IMR-90 (cell line): Measurements from ENCODE around the gene ZKSCAN5. TPM values are rescaled to one million over a fixed set of nuclear protein-coding genes. Genes with fewer than 3 reads are reported as not detected.

Experiments
- ATAC-seq: fragments of 200-7000 bp; cut with Tn5 transposase; 2 replicates; pipeline ENCODE4 v1.9.1; 2020; ENCODE audit warnings: low read depth, mild to moderate bottlenecking, moderate library complexity
- BruUV-seq: library from RNA; stranded (reverse); fragments of 400-500 nt; replicated peaks from 2 replicates; lab custom pipeline; 2021; lab: Mats Ljungman, UMichigan
- CTCF ChIA-PET: fragments of 300-600 bp; formaldehyde crosslinking; extraction: SDS; loops from one replicate; lab custom pipeline; 2021; ENCODE audit warnings: antibody characterized with exemption; lab: Yijun Ruan, JAX
- POLR2A ChIA-PET: fragments of 300-600 bp; sonication (Branson Sonifier 250); formaldehyde crosslinking; loops from one replicate; lab custom pipeline; 2022; ENCODE audit warnings: antibody characterized with exemption; ENCODE audit not compliant: unreplicated experiment; lab: Charles Lee
- DNase-seq: peaks from one replicate; pipeline ENCODE4 v3.0.0; 2013
- H2AFZ ChIP-seq: replicated peaks from 2 replicates; pipeline ENCODE3; 2013; ENCODE audit warnings: low read length, mild to moderate bottlenecking; ENCODE audit not compliant: poor library complexity
- H2AK5ac ChIP-seq: 2 replicates; pipeline ENCODE4 v1.6.1; 2013; ENCODE audit warnings: low read depth, low read length, inconsistent platforms
- H2AK9ac ChIP-seq: replicated peaks from 2 replicates; pipeline ENCODE3; 2013; ENCODE audit warnings: mild to moderate bottlenecking, low read depth, low read length, moderate library complexity; ENCODE audit not compliant: poor library complexity
- H2BK120ac ChIP-seq: 2 replicates; pipeline ENCODE4 v1.6.1; 2013; ENCODE audit warnings: low read depth, low read length, inconsistent platforms
- H2BK15ac ChIP-seq: 3 replicates; pipeline ENCODE4 v1.6.1; 2013; ENCODE audit warnings: low read depth, low read length, inconsistent platforms
- H2BK20ac ChIP-seq: 2 replicates; pipeline ENCODE4 v1.6.1; 2013; ENCODE audit warnings: low read depth, mild to moderate bottlenecking, inconsistent platforms, low read length, moderate library complexity
- H2BK5ac ChIP-seq: 2 replicates; pipeline ENCODE4 v1.6.1; 2013; ENCODE audit warnings: mild to moderate bottlenecking, low read depth, low read length, inconsistent platforms; ENCODE audit not compliant: poor library complexity, severe bottlenecking
- H3K14ac ChIP-seq: replicated peaks from 2 replicates; pipeline ENCODE4 v1.6.1; 2013; ENCODE audit warnings: low read depth, low read length, inconsistent platforms
- H3K18ac ChIP-seq: 2 replicates; pipeline ENCODE4 v1.6.1; 2013; ENCODE audit warnings: low read depth, low read length, control low read depth
- H3K23ac ChIP-seq: 2 replicates; pipeline ENCODE4 v1.6.1; 2013; ENCODE audit warnings: low read depth, low read length, inconsistent platforms
- H3K27ac ChIP-seq: 2 replicates; pipeline ENCODE4 v1.5.1; 2013; ENCODE audit warnings: mild to moderate bottlenecking, control low read depth, low read length; ENCODE audit not compliant: insufficient read depth
- H3K27me3 ChIP-seq: 2 replicates; pipeline ENCODE4 v1.6.1; 2013; ENCODE audit warnings: low read length; ENCODE audit not compliant: control insufficient read depth, insufficient read depth
- H3K36me3 ChIP-seq: 2 replicates; pipeline ENCODE4 v1.6.1; 2013; ENCODE audit warnings: low read length, mixed read lengths; ENCODE audit not compliant: control insufficient read depth, insufficient read depth
- H3K4ac ChIP-seq: 2 replicates; pipeline ENCODE4 v1.6.1; 2013; ENCODE audit warnings: low read depth, low read length, inconsistent platforms
- H3K4me1 ChIP-seq: 2 replicates; pipeline ENCODE4 v1.6.1; 2013; ENCODE audit warnings: low read length, mixed read lengths; ENCODE audit not compliant: control insufficient read depth, insufficient read depth
- H3K4me2 ChIP-seq: 2 replicates; pipeline ENCODE4 v1.6.1; 2013; ENCODE audit warnings: low read depth, mild to moderate bottlenecking, control low read depth, low read length, moderate library complexity
- H3K4me3 ChIP-seq: 2 replicates; pipeline ENCODE4 v1.5.1; 2013; ENCODE audit warnings: low read depth, mild to moderate bottlenecking, control low read depth, low read length, moderate library complexity; ENCODE audit not compliant: insufficient read depth
- H3K56ac ChIP-seq: 2 replicates; pipeline ENCODE4 v1.6.1; 2013; ENCODE audit warnings: low read length, inconsistent platforms; ENCODE audit not compliant: insufficient read depth; ENCODE audit errors: extremely low read depth
- H3K79me1 ChIP-seq, 2 experiments: 2 replicates each; pipeline ENCODE4 v1.6.1; 2013; ENCODE audit warnings: low read length in 2 of 2, inconsistent platforms in 1 of 2, low read depth in 1 of 2
- H3K9ac ChIP-seq: 2 replicates; pipeline ENCODE4 v1.6.1; 2013; ENCODE audit warnings: low read depth, low read length, control low read depth
- H3K9me1 ChIP-seq: 2 replicates; pipeline ENCODE4 v1.6.1; 2013; ENCODE audit warnings: low read length, inconsistent platforms; ENCODE audit not compliant: insufficient read depth
- H3K9me3 ChIP-seq: 2 replicates; pipeline ENCODE4 v1.6.1; 2013; ENCODE audit warnings: low read length; ENCODE audit not compliant: control insufficient read depth, insufficient read depth
- H4K20me1 ChIP-seq: 2 replicates; pipeline ENCODE4 v1.6.1; 2013; ENCODE audit warnings: low read length, inconsistent platforms; ENCODE audit not compliant: insufficient read depth
- H4K5ac ChIP-seq: 2 replicates; pipeline ENCODE4 v1.6.1; 2013; ENCODE audit warnings: mild to moderate bottlenecking, low read depth, low read length, control low read depth
- H4K8ac ChIP-seq, 2 experiments: 2 replicates each; pipeline ENCODE4 v1.6.1; 2013; ENCODE audit warnings: low read depth in 2 of 2, low read length in 2 of 2, control low read depth in 1 of 2, inconsistent platforms in 1 of 2
- H4K91ac ChIP-seq: 2 replicates; pipeline ENCODE4 v1.6.1; 2013; ENCODE audit warnings: low read depth, low read length, inconsistent platforms; ENCODE audit not compliant: insufficient read depth
- BHLHE40 ChIP-seq: fragments of 150-350 bp; IDR thresholded peaks from 2 replicates; pipeline ENCODE4 v1.6.1; 2016; ENCODE audit warnings: mild to moderate bottlenecking, low read depth, low read length
- CEBPB ChIP-seq: IDR thresholded peaks from 2 replicates; pipeline ENCODE4 v1.6.1; 2012; ENCODE audit warnings: low read depth, low read length, improper control_type of control experiment
- CHD1 ChIP-seq: IDR thresholded peaks from 2 replicates; pipeline ENCODE4 v1.6.1; 2012; ENCODE audit warnings: low read depth, low read length, improper control_type of control experiment
- FOS ChIP-seq: fragments of 150-350 bp; IDR thresholded peaks from 2 replicates; pipeline ENCODE4 v1.6.1; 2016; ENCODE audit warnings: low read depth, low read length
- MAFK ChIP-seq: IDR thresholded peaks from 2 replicates; pipeline ENCODE4 v1.6.1; 2012; ENCODE audit warnings: low read depth, low read length, improper control_type of control experiment
- MAZ ChIP-seq: IDR thresholded peaks from 2 replicates; pipeline ENCODE4 v1.6.1; 2012; ENCODE audit warnings: low read depth, mild to moderate bottlenecking, low read length, improper control_type of control experiment, moderate library complexity, borderline replicate concordance
- NFE2L2 ChIP-seq: fragments of 150-350 bp; IDR thresholded peaks from 2 replicates; pipeline ENCODE4 v1.6.1; 2016; ENCODE audit warnings: low read depth, mild to moderate bottlenecking, low read length
- RAD21 ChIP-seq: IDR thresholded peaks from 2 replicates; pipeline ENCODE4 v1.6.1; 2012; ENCODE audit warnings: low read length, improper control_type of control experiment
- RCOR1 ChIP-seq: IDR thresholded peaks from 2 replicates; pipeline ENCODE4 v1.6.1; 2012; ENCODE audit warnings: mild to moderate bottlenecking, low read length, improper control_type of control experiment; ENCODE audit not compliant: insufficient replicate concordance
- RFX5 ChIP-seq: IDR thresholded peaks from 2 replicates; pipeline ENCODE4 v1.8.0; 2012; ENCODE audit warnings: low read depth, mild to moderate bottlenecking, low read length, moderate library complexity
- SMC3 ChIP-seq: fragments of 150-350 bp; IDR thresholded peaks from 2 replicates; pipeline ENCODE4 v1.6.1; 2016; ENCODE audit warnings: low read depth, mild to moderate bottlenecking, antibody characterized with exemption, low read length, moderate library complexity
- WGBS, 2 experiments: methylation state at CpG; one replicate each; pipeline versions ENCODE4 v1.1.5 to v1.1.7; 2013; ENCODE audit warnings: missing lambda C conversion rate in 2 of 2; ENCODE audit not compliant: insufficient read length in 1 of 2; ENCODE audit errors: extremely low coverage in 2 of 2; 5-methylcytosine and 5-hydroxymethylcytosine counted together
- dilution Hi-C: fragments of 300-500 bp; cut with HindIII; formaldehyde crosslinking; loops from one replicate; pipeline ENCODE4 v1.14.3; 2018; ENCODE audit warnings: low sequenced_read_pairs; ENCODE audit not compliant: unreplicated experiment
- in situ Hi-C: fragments of 300-500 bp; cut with MboI; formaldehyde crosslinking; loops from 3 replicates; pipeline ENCODE4 v1.14.3; 2019; ENCODE audit warnings: low sequenced_read_pairs, inconsistent platforms, mixed read lengths
- intact Hi-C: fragments of 100-400 bp; cut with micrococcal nuclease; formaldehyde crosslinking; loops from 2 replicates; pipeline ENCODE4 v1.10.0; 2022
- polyA plus RNA-seq, 3 experiments: library from polyadenylated mRNA; depleted of rRNA; stranded (reverse); fragments of >200 nt; gene quantifications; 2 replicates each; pipeline ENCODE4 v1.2.3, GENCODE V29; 2012; ENCODE audit warnings: low replicate concordance in 1 of 3
- total RNA-seq: library from RNA; depleted of rRNA; stranded (reverse); fragments of >200 nt; gene quantifications from 2 replicates; pipeline ENCODE4 v1.2.3, GENCODE V29; 2012
- TF ChIP-seq, protein P1 (sequence below): fragments of 150-350 bp; IDR thresholded peaks from 2 replicates; pipeline ENCODE4 v1.6.1; 2016; ENCODE audit warnings: low read depth, mild to moderate bottlenecking, low read length, moderate library complexity, borderline replicate concordance
- TF ChIP-seq, protein P2 (sequence below): fragments of 150-350 bp; IDR thresholded peaks from 2 replicates; pipeline ENCODE4 v1.6.1; 2017; ENCODE audit warnings: mild to moderate bottlenecking, antibody characterized with exemption, low read length, low read depth
- TF ChIP-seq, protein P3 (sequence below): conservative IDR thresholded peaks from 2 replicates; pipeline ENCODE4 v1.5.1; 2012; ENCODE audit warnings: mild to moderate bottlenecking, low read depth, low read length, improper control_type of control experiment

ZKSCAN5 gene
- total and polyA plus RNA-seq, 2 of the 4 experiments (the other 2 are of a cell fraction) = 5.5 to 16.3 TPM

DNA sequence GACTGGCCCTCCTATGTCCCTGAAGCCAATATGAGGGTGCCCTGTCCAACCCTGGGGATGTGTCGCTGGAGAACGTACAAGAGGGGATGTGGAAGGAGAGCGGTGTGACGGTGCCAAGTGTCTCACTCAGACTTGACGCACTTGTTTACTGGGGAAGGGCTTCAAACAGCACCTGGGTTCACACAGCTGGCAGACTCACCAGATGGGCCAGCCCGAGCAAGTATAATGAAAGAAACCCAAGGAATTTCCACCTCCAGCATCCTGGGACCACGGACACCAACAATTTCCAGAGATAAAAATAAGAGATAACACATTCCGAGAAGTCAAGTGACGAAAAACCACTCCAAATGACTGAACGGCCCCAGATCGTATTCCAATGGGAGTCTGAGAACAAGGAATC, 43.8 kb upstream of the ZKSCAN5 start:
- H2AFZ ChIP-seq = no peak overlapping the region
- H3K4me3 ChIP-seq = no peak overlapping the region
- H4K20me1 ChIP-seq = peaks cover 59% of the 10 kb centered on the region
- no peak overlapping the region for H3K23ac ChIP-seq
- no peaks in the 10 kb centered on the region for H3K27me3 ChIP-seq
- ATAC-seq (no peak), DNase-seq (no peak)
- ChIA-PET CTCF (no interaction called here), POLR2A (no interaction called here)
- TF ChIP-seq, protein P1, sequence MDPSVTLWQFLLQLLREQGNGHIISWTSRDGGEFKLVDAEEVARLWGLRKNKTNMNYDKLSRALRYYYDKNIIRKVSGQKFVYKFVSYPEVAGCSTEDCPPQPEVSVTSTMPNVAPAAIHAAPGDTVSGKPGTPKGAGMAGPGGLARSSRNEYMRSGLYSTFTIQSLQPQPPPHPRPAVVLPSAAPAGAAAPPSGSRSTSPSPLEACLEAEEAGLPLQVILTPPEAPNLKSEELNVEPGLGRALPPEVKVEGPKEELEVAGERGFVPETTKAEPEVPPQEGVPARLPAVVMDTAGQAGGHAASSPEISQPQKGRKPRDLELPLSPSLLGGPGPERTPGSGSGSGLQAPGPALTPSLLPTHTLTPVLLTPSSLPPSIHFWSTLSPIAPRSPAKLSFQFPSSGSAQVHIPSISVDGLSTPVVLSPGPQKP = no peak
- no peak for TF ChIP-seq CHD1
- no peak for TF ChIP-seq MAFK
- TF ChIP-seq MAZ = no peak
- no peak for TF ChIP-seq FOS
- TF ChIP-seq RCOR1 = no peak
- no peak for TF ChIP-seq CEBPB
- TF ChIP-seq, protein P2, sequence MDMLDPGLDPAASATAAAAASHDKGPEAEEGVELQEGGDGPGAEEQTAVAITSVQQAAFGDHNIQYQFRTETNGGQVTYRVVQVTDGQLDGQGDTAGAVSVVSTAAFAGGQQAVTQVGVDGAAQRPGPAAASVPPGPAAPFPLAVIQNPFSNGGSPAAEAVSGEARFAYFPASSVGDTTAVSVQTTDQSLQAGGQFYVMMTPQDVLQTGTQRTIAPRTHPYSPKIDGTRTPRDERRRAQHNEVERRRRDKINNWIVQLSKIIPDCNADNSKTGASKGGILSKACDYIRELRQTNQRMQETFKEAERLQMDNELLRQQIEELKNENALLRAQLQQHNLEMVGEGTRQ = no peak
- no peak for TF ChIP-seq RAD21
- TF ChIP-seq RFX5 = no peak
- TF ChIP-seq SMC3 = no peak
- TF ChIP-seq, protein P3, sequence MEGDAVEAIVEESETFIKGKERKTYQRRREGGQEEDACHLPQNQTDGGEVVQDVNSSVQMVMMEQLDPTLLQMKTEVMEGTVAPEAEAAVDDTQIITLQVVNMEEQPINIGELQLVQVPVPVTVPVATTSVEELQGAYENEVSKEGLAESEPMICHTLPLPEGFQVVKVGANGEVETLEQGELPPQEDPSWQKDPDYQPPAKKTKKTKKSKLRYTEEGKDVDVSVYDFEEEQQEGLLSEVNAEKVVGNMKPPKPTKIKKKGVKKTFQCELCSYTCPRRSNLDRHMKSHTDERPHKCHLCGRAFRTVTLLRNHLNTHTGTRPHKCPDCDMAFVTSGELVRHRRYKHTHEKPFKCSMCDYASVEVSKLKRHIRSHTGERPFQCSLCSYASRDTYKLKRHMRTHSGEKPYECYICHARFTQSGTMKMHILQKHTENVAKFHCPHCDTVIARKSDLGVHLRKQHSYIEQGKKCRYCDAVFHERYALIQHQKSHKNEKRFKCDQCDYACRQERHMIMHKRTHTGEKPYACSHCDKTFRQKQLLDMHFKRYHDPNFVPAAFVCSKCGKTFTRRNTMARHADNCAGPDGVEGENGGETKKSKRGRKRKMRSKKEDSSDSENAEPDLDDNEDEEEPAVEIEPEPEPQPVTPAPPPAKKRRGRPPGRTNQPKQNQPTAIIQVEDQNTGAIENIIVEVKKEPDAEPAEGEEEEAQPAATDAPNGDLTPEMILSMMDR = no peak
- TF ChIP-seq NFE2L2 = no peak
- no peak for TF ChIP-seq BHLHE40
- H3K56ac ChIP-seq = no peak overlapping the region
- dilution Hi-C loops (no loop called here), in situ Hi-C loops (no loop called here), intact Hi-C loops (no loop called here)
- H4K5ac ChIP-seq = no peak overlapping the region
- H3K27ac ChIP-seq = no peak overlapping the region
- H3K18ac ChIP-seq = no peak overlapping the region
- no peaks in the 10 kb centered on the region; the same call in 1 of the 2 replicates for H3K4me1 ChIP-seq
- peaks cover 47% of the 10 kb centered on the region for H3K36me3 ChIP-seq
- H3K14ac ChIP-seq = no peak overlapping the region
- no peak overlapping the region for H2AK9ac ChIP-seq
- no peak overlapping the region for H2BK5ac ChIP-seq
- H4K91ac ChIP-seq = no peak overlapping the region
- no peak overlapping the region for H2AK5ac ChIP-seq
- peaks cover 6% of the 10 kb centered on the region; the same call in 1 of the 2 replicates for H3K9me1 ChIP-seq
- no peak overlapping the region for H4K8ac ChIP-seq
- WGBS, 2 experiments = 100% methylated on average over 4 of the region's 11 CpGs; no CpG with 5 or more reads in 1 of the 2 experiments
- no peak overlapping the region for H2BK20ac ChIP-seq
- no peak overlapping the region for H2BK15ac ChIP-seq
- H3K9ac ChIP-seq = no peak overlapping the region
- H3K9me3 ChIP-seq = no peaks in the 10 kb centered on the region
- no peak overlapping the region for H2BK120ac ChIP-seq
- H3K4ac ChIP-seq = no peak overlapping the region
- BruUV-seq = no TSS peak
- no peak overlapping the region for H3K4me2 ChIP-seq
- peaks cover 19 to 75% of the 10 kb centered on the region in 2 experiments for H3K79me1 ChIP-seq
